HEK293 (cell line): ENCODE results near the gene ARL16.

Source experiments
- HOXD13 ChIP-seq: sonication (generic); formaldehyde crosslinking; IDR thresholded peaks from 2 replicates; pipeline ENCODE4 v1.8.0; 2022; ENCODE audit warnings: missing genetic modification reagents, borderline replicate concordance
- KLF10 ChIP-seq: fragments of 450-650 bp; IDR thresholded peaks from 2 replicates; pipeline ENCODE4 v1.5.1; 2018; ENCODE audit warnings: missing biosample characterization, mild to moderate bottlenecking, missing genetic modification characterization
- MZF1 ChIP-seq: fragments of 450-650 bp; formaldehyde crosslinking; IDR thresholded peaks from 2 replicates; pipeline ENCODE4 v1.5.1; 2017; ENCODE audit warnings: missing biosample characterization, missing genetic modification characterization, borderline replicate concordance
- SALL2 ChIP-seq: fragments of 450-650 bp; formaldehyde crosslinking; IDR thresholded peaks from 2 replicates; pipeline ENCODE4 v1.5.0; 2017; ENCODE audit warnings: missing biosample characterization, mild to moderate bottlenecking, missing genetic modification characterization, borderline replicate concordance
- SP3 ChIP-seq: fragments of 450-650 bp; formaldehyde crosslinking; IDR thresholded peaks from 2 replicates; pipeline ENCODE4 v1.5.1; 2016; ENCODE audit warnings: missing biosample characterization, missing genetic modification characterization
- YY1 ChIP-seq: fragments of 450-650 bp; formaldehyde crosslinking; IDR thresholded peaks from 2 replicates; pipeline ENCODE4 v1.5.1; 2018; ENCODE audit warnings: missing biosample characterization, missing genetic modification characterization
- ZBTB17 ChIP-seq: fragments of 450-650 bp; formaldehyde crosslinking; IDR thresholded peaks from 2 replicates; pipeline ENCODE4 v1.5.1; 2016; ENCODE audit warnings: missing biosample characterization, missing genetic modification characterization
- ZNF155 ChIP-seq: fragments of 450-650 bp; formaldehyde crosslinking; IDR thresholded peaks from 2 replicates; pipeline ENCODE4 v1.5.1; 2016; ENCODE audit warnings: missing biosample characterization, missing genetic modification characterization
- ZNF175 ChIP-seq: fragments of 450-650 bp; formaldehyde crosslinking; IDR thresholded peaks from 2 replicates; pipeline ENCODE4 v1.5.1; 2016; ENCODE audit warnings: missing biosample characterization, missing genetic modification characterization
- ZNF19 ChIP-seq: fragments of 450-650 bp; formaldehyde crosslinking; IDR thresholded peaks from 2 replicates; pipeline ENCODE4; 2016; ENCODE audit warnings: missing biosample characterization, missing genetic modification characterization, low read depth
- ZNF311 ChIP-seq: fragments of 450-650 bp; formaldehyde crosslinking; IDR thresholded peaks from 2 replicates; pipeline ENCODE4 v1.5.1; 2017; ENCODE audit warnings: missing biosample characterization, missing genetic modification characterization, borderline replicate concordance
- ZNF324 ChIP-seq: fragments of 450-650 bp; formaldehyde crosslinking; IDR thresholded peaks from 2 replicates; pipeline ENCODE4 v1.5.1; 2016; ENCODE audit warnings: missing biosample characterization, missing genetic modification characterization
- ZNF394 ChIP-seq: fragments of 450-650 bp; formaldehyde crosslinking; IDR thresholded peaks from 2 replicates; pipeline ENCODE4 v1.5.1; 2016; ENCODE audit warnings: missing biosample characterization, missing genetic modification characterization, mild to moderate bottlenecking, moderate library complexity, borderline replicate concordance
- ZNF423 ChIP-seq: fragments of 450-650 bp; formaldehyde crosslinking; IDR thresholded peaks from 2 replicates; pipeline ENCODE4 v1.5.1; 2016; ENCODE audit warnings: missing biosample characterization, missing genetic modification characterization
- ZNF561 ChIP-seq: fragments of 450-650 bp; IDR thresholded peaks from 2 replicates; pipeline ENCODE4 v1.5.1; 2018; ENCODE audit warnings: missing biosample characterization, missing genetic modification characterization, borderline replicate concordance
- ZNF677 ChIP-seq: fragments of 450-650 bp; IDR thresholded peaks from 2 replicates; pipeline ENCODE4 v1.5.0; 2018; ENCODE audit warnings: missing biosample characterization, mild to moderate bottlenecking, missing genetic modification characterization, moderate library complexity
- ZNF701 ChIP-seq: fragments of 450-650 bp; formaldehyde crosslinking; IDR thresholded peaks from 2 replicates; pipeline ENCODE4 v1.5.1; 2016; ENCODE audit warnings: missing biosample characterization, missing genetic modification characterization
- ZNF777 ChIP-seq: fragments of 450-650 bp; formaldehyde crosslinking; IDR thresholded peaks from 2 replicates; pipeline ENCODE4 v1.5.1; 2017; ENCODE audit warnings: missing biosample characterization, missing genetic modification characterization, borderline replicate concordance
- TF ChIP-seq, protein P1 (sequence below): fragments of 450-650 bp; formaldehyde crosslinking; IDR thresholded peaks from 2 replicates; pipeline ENCODE4 v1.5.1; 2016; ENCODE audit warnings: missing biosample characterization, missing genetic modification characterization, low read depth
- TF ChIP-seq, protein P2 (sequence below): fragments of 450-650 bp; formaldehyde crosslinking; IDR thresholded peaks from 2 replicates; pipeline ENCODE4 v1.5.1; 2016; ENCODE audit warnings: missing biosample characterization, missing genetic modification characterization
- TF ChIP-seq, protein P3 (sequence below): fragments of 450-650 bp; formaldehyde crosslinking; IDR thresholded peaks from 2 replicates; pipeline ENCODE4 v1.5.1; 2016; ENCODE audit warnings: missing biosample characterization, missing genetic modification characterization, low read depth
- TF ChIP-seq, protein P4 (sequence below): fragments of 450-650 bp; formaldehyde crosslinking; IDR thresholded peaks from 2 replicates; pipeline ENCODE4 v1.5.1; 2016; ENCODE audit warnings: missing biosample characterization, missing genetic modification characterization
- TF ChIP-seq, protein P5 (sequence below): fragments of 450-650 bp; formaldehyde crosslinking; IDR thresholded peaks from 2 replicates; pipeline ENCODE4 v1.5.1; 2016; ENCODE audit warnings: missing biosample characterization, missing genetic modification characterization
- TF ChIP-seq, protein P6 (sequence below): fragments of 450-650 bp; formaldehyde crosslinking; IDR thresholded peaks from 2 replicates; pipeline ENCODE4 v1.5.1; 2016; ENCODE audit warnings: missing biosample characterization, missing genetic modification characterization
- TF ChIP-seq, protein P7 (sequence below): fragments of 450-650 bp; formaldehyde crosslinking; conservative IDR thresholded peaks from 2 replicates; pipeline ENCODE4 v1.5.1; 2016; ENCODE audit warnings: low read depth, missing biosample characterization, missing genetic modification characterization

The ARL16 gene

DNA sequence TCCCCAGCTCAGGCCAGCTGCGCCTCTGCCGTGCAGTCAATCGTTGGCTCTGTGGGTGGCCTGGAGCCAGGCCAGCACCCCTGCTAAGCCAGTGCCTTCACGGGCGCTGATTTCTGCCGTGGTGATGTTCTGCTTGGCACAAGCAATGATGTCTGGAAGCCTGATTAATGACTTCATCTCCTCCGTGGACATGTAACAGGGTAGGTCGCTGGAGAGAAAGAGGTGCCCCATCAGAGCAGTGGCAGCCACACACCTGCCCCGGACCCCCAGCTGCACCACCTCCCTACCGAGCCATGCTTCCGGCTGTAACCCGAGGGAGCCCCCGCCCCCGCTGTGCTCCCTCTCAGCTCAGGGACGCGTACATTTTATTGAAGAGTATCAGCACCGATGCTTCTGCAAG, 1.9 kb downstream of the ARL16 start (continued):
- TF ChIP-seq ZNF155 (tag by site-specific recombination) (no peak), SP3 (tag by site-specific recombination) (no peak), ZNF701 (no peak), ZNF175 (tag by site-specific recombination) (no peak), SALL2 (tag by site-specific recombination) (no peak), ZNF423 (tag by site-specific recombination) (peak; percentile 83), ZNF19 (tag by site-specific recombination) (no peak), ZNF394 (tag by site-specific recombination) (no peak), MZF1 (tag by site-specific recombination) (no peak), HOXD13 (CRISPR knock-in tag) (no peak), YY1 (tag by site-specific recombination) (no peak), ZNF324 (tag by site-specific recombination) (no peak), ZNF677 (tag by site-specific recombination) (no peak), ZBTB17 (tag by site-specific recombination) (peak; percentile 43), ZNF561 (tag by site-specific recombination) (no peak), ZNF777 (no peak), ZNF311 (tag by site-specific recombination) (no peak), KLF10 (tag by site-specific recombination) (no peak)
- TF ChIP-seq, protein P1, sequence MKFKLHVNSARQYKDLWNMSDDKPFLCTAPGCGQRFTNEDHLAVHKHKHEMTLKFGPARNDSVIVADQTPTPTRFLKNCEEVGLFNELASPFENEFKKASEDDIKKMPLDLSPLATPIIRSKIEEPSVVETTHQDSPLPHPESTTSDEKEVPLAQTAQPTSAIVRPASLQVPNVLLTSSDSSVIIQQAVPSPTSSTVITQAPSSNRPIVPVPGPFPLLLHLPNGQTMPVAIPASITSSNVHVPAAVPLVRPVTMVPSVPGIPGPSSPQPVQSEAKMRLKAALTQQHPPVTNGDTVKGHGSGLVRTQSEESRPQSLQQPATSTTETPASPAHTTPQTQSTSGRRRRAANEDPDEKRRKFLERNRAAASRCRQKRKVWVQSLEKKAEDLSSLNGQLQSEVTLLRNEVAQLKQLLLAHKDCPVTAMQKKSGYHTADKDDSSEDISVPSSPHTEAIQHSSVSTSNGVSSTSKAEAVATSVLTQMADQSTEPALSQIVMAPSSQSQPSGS (tag by site-specific recombination) = 0 out of 2 replicates have a peak, but pooled peaks have one; percentile 6
- TF ChIP-seq, protein P2, sequence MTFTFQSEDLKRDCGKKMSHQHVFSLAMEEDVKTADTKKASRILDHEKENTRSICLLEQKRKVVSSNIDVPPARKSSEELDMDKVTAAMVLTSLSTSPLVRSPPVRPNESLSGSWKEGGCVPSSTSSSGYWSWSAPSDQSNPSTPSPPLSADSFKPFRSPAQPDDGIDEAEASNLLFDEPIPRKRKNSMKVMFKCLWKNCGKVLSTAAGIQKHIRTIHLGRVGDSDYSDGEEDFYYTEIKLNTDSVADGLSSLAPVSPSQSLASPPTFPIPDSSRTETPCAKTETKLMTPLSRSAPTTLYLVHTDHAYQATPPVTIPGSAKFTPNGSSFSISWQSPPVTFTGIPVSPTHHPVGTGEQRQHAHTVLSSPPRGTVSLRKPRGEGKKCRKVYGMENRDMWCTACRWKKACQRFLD = no peak
- TF ChIP-seq, protein P3, sequence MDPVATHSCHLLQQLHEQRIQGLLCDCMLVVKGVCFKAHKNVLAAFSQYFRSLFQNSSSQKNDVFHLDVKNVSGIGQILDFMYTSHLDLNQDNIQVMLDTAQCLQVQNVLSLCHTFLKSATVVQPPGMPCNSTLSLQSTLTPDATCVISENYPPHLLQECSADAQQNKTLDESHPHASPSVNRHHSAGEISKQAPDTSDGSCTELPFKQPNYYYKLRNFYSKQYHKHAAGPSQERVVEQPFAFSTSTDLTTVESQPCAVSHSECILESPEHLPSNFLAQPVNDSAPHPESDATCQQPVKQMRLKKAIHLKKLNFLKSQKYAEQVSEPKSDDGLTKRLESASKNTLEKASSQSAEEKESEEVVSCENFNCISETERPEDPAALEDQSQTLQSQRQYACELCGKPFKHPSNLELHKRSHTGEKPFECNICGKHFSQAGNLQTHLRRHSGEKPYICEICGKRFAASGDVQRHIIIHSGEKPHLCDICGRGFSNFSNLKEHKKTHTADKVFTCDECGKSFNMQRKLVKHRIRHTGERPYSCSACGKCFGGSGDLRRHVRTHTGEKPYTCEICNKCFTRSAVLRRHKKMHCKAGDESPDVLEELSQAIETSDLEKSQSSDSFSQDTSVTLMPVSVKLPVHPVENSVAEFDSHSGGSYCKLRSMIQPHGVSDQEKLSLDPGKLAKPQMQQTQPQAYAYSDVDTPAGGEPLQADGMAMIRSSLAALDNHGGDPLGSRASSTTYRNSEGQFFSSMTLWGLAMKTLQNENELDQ = no peak
- TF ChIP-seq, protein P4, sequence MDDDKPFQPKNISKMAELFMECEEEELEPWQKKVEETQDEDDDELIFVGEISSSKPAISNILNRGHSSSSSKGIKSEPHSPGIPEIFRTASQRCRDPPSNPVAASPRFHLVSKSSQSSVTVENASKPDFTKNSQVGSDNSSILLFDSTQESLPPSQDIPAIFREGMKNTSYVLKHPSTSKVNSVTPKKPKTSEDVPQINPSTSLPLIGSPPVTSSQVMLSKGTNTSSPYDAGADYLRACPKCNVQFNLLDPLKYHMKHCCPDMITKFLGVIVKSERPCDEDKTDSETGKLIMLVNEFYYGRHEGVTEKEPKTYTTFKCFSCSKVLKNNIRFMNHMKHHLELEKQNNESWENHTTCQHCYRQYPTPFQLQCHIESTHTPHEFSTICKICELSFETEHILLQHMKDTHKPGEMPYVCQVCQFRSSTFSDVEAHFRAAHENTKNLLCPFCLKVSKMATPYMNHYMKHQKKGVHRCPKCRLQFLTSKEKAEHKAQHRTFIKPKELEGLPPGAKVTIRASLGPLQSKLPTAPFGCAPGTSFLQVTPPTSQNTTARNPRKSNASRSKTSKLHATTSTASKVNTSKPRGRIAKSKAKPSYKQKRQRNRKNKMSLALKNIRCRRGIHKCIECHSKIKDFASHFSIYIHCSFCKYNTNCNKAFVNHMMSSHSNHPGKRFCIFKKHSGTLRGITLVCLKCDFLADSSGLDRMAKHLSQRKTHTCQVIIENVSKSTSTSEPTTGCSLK = no peak
- TF ChIP-seq, protein P5, sequence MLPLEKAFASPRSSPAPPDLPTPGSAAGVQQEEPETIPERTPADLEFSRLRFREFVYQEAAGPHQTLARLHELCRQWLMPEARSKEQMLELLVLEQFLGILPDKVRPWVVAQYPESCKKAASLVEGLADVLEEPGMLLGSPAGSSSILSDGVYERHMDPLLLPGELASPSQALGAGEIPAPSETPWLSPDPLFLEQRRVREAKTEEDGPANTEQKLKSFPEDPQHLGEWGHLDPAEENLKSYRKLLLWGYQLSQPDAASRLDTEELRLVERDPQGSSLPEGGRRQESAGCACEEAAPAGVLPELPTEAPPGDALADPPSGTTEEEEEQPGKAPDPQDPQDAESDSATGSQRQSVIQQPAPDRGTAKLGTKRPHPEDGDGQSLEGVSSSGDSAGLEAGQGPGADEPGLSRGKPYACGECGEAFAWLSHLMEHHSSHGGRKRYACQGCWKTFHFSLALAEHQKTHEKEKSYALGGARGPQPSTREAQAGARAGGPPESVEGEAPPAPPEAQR = no peak
- TF ChIP-seq, protein P6, sequence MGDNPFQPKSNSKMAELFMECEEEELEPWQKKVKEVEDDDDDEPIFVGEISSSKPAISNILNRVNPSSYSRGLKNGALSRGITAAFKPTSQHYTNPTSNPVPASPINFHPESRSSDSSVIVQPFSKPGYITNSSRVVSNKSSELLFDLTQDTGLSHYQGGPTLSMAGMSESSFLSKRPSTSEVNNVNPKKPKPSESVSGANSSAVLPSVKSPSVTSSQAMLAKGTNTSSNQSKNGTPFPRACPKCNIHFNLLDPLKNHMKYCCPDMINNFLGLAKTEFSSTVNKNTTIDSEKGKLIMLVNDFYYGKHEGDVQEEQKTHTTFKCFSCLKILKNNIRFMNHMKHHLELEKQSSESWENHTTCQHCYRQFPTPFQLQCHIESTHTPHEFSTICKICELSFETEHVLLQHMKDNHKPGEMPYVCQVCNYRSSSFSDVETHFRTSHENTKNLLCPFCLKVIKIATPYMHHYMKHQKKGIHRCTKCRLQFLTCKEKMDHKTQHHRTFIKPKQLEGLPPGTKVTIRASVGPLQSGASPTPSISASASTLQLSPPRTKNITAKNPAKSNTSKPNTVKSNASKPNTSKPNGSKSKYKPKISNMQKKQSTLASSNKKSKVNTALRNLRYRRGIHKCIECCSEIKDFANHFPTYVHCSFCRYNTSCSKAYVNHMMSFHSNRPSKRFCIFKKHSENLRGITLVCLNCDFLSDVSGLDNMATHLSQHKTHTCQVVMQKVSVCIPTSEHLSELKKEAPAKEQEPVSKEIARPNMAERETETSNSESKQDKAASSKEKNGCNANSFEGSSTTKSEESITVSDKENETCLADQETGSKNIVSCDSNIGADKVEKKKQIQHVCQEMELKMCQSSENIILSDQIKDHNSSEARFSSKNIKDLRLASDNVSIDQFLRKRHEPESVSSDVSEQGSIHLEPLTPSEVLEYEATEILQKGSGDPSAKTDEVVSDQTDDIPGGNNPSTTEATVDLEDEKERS (tag by site-specific recombination) = no peak
- TF ChIP-seq, protein P7, sequence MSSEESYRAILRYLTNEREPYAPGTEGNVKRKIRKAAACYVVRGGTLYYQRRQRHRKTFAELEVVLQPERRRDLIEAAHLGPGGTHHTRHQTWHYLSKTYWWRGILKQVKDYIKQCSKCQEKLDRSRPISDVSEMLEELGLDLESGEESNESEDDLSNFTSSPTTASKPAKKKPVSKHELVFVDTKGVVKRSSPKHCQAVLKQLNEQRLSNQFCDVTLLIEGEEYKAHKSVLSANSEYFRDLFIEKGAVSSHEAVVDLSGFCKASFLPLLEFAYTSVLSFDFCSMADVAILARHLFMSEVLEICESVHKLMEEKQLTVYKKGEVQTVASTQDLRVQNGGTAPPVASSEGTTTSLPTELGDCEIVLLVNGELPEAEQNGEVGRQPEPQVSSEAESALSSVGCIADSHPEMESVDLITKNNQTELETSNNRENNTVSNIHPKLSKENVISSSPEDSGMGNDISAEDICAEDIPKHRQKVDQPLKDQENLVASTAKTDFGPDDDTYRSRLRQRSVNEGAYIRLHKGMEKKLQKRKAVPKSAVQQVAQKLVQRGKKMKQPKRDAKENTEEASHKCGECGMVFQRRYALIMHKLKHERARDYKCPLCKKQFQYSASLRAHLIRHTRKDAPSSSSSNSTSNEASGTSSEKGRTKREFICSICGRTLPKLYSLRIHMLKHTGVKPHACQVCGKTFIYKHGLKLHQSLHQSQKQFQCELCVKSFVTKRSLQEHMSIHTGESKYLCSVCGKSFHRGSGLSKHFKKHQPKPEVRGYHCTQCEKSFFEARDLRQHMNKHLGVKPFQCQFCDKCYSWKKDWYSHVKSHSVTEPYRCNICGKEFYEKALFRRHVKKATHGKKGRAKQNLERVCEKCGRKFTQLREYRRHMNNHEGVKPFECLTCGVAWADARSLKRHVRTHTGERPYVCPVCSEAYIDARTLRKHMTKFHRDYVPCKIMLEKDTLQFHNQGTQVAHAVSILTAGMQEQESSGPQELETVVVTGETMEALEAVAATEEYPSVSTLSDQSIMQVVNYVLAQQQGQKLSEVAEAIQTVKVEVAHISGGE (tag by site-specific recombination) = no peak
